Measurements from ENCODE around the gene VOPP1.

DNA sequence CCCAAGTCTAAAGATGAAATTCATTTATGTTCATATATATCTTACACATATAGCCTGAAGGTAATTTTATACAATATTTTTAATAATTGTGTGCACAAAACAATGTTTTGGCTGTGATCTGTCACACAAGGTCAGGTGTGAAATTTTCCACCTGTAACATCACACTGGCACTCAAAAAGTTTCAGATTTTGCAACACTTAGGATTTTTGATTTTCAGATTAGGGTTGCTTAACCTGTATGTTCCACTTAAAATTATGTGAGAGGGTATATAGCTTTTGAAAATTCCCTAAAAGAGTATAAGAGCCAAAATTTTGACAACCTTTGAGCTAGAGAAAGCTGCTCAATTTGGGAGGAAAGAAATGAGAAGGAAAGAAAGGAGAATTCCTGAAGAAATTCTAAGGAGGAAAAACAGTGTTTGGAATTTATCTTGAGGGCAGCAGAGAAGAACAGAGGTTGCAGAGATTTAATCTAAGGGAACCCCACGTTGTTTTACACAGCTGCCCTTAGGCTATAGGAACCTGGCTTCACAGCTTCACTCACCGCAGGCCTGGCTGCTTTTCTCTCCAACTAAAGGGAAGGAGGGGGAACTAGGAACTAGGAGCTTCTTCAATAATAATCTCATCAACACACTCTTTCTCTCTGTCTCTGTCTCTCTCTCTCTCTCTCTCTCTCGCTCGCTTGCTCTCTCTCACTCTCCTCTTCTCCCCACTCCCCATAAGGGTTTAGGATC lies 8.5 kb downstream of the VOPP1 start:
- TF ChIP-seq, protein P1, sequence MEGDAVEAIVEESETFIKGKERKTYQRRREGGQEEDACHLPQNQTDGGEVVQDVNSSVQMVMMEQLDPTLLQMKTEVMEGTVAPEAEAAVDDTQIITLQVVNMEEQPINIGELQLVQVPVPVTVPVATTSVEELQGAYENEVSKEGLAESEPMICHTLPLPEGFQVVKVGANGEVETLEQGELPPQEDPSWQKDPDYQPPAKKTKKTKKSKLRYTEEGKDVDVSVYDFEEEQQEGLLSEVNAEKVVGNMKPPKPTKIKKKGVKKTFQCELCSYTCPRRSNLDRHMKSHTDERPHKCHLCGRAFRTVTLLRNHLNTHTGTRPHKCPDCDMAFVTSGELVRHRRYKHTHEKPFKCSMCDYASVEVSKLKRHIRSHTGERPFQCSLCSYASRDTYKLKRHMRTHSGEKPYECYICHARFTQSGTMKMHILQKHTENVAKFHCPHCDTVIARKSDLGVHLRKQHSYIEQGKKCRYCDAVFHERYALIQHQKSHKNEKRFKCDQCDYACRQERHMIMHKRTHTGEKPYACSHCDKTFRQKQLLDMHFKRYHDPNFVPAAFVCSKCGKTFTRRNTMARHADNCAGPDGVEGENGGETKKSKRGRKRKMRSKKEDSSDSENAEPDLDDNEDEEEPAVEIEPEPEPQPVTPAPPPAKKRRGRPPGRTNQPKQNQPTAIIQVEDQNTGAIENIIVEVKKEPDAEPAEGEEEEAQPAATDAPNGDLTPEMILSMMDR (IDR thresholded peaks at IDR 0.05), result no peak
- TF ChIP-seq POLR2A (IDR thresholded peaks at IDR 0.05), result no peak
